ENCODE data around the gene PELI2.

PELI2 gene

GRCh38 chr14:56198438-56198837, 80.2 kb downstream of the PELI2 start:
- no peak for TF ChIP-seq CTCF (IDR thresholded peaks at IDR 0.05; ENCODE audit: low read depth, low read length)
- no peaks in the 10 kb centered on the region for H3K36me3 ChIP-seq
- no peak for DNase-seq
- H3K27me3 ChIP-seq: no peaks in the 10 kb centered on the region
- no peak overlapping the region for H3K4me3 ChIP-seq (ENCODE audit: low read depth, low read length)
- H3K4me1 ChIP-seq: peaks cover 23% of the 10 kb centered on the region; the same call in 1 of the 2 replicates
- no peaks in the 10 kb centered on the region for H3K9me3 ChIP-seq

GRCh38 chr14:56199095-56199981, 81.1 kb downstream of the PELI2 start:
- DNase-seq: peak; percentile 51

GRCh38 chr14:56199982-56200577, 81.9 kb downstream of the PELI2 start:
- Histone ChIP-seq H3K9me3 (no peaks in the 10 kb centered on the region), H3K4me1 (peaks cover 23% of the 10 kb centered on the region; the same call in 1 of the 2 replicates)
- no peak for DNase-seq

More at GRCh38 chr14:56199095-56199981, 81.1 kb downstream of the PELI2 start:
- H3K27me3 ChIP-seq: no peaks in the 10 kb centered on the region
- H3K36me3 ChIP-seq: no peaks in the 10 kb centered on the region
- no peaks in the 10 kb centered on the region for H3K9me3 ChIP-seq
- TF ChIP-seq CTCF (IDR thresholded peaks at IDR 0.05; ENCODE audit: low read depth, low read length): no peak
- H3K4me1 ChIP-seq: peaks cover 23% of the 10 kb centered on the region; the same call in 1 of the 2 replicates
- H3K4me3 ChIP-seq (ENCODE audit: low read depth, low read length): no peak overlapping the region

GRCh38 chr14:56202256-56202655, 84.0 kb downstream of the PELI2 start:
- no peak overlapping the region for H3K4me3 ChIP-seq (ENCODE audit: low read depth, low read length)
- no peaks in the 10 kb centered on the region for H3K9me3 ChIP-seq
- no peaks in the 10 kb centered on the region for H3K27me3 ChIP-seq
- TF ChIP-seq CTCF (IDR thresholded peaks at IDR 0.05; ENCODE audit: low read depth, low read length): no peak
- H3K36me3 ChIP-seq: no peaks in the 10 kb centered on the region
- peaks cover 11% of the 10 kb centered on the region; the same call in 1 of the 2 replicates for H3K4me1 ChIP-seq
- no peak for DNase-seq

More at GRCh38 chr14:56199982-56200577, 81.9 kb downstream of the PELI2 start:
- no peak for TF ChIP-seq CTCF (IDR thresholded peaks at IDR 0.05; ENCODE audit: low read depth, low read length)
- H3K4me3 ChIP-seq (ENCODE audit: low read depth, low read length): no peak overlapping the region
- no peaks in the 10 kb centered on the region for H3K27me3 ChIP-seq
- H3K36me3 ChIP-seq: no peaks in the 10 kb centered on the region

GRCh38 chr14:56205881-56206280, 87.7 kb downstream of the PELI2 start:
- TF ChIP-seq CTCF (IDR thresholded peaks at IDR 0.05; ENCODE audit: low read depth, low read length): no peak
- no peak for DNase-seq
- Histone ChIP-seq H3K4me1 (peaks cover 2% of the 10 kb centered on the region), H3K9me3 (no peaks in the 10 kb centered on the region), H3K4me3 (ENCODE audit: low read depth, low read length) (no peak overlapping the region), H3K36me3 (no peaks in the 10 kb centered on the region), H3K27me3 (no peaks in the 10 kb centered on the region)

GRCh38 chr14:56206596-56206995, 88.4 kb downstream of the PELI2 start:
- Histone ChIP-seq H3K4me3 (ENCODE audit: low read depth, low read length) (no peak overlapping the region), H3K4me1 (peaks cover 2% of the 10 kb centered on the region), H3K27me3 (no peaks in the 10 kb centered on the region), H3K36me3 (no peaks in the 10 kb centered on the region), H3K9me3 (no peaks in the 10 kb centered on the region)
- no peak for DNase-seq
- no peak for TF ChIP-seq CTCF (IDR thresholded peaks at IDR 0.05; ENCODE audit: low read depth, low read length)

Measured in BE2C (cell line).